SK-N-MC (cell line): ENCODE measurements around the gene FAM24B.
"Not testable (repeated sequence)": the region's sequence is repeated elsewhere in the genome, so short reads cannot be mapped to it uniquely, and the experiment has no call there.

Experiments
- DNase-seq: peaks from one replicate; pipeline ENCODE4 v3.0.0-alpha.2; 2011; ENCODE audit warnings: low read depth, low spot score
- H3K27ac ChIP-seq: fragments of 200-600 bp; sonication (generic); 2 replicates; pipeline ENCODE4 v1.5.1; 2016; ENCODE audit warnings: mixed run types
- H3K36me3 ChIP-seq: fragments of 200-600 bp; sonication (generic); 2 replicates; pipeline ENCODE4 v1.6.1; 2017; ENCODE audit warnings: antibody characterized with exemption, low read length, mixed read lengths; ENCODE audit not compliant: insufficient read depth
- H3K4me3 ChIP-seq: fragments of 200-600 bp; sonication (generic); 2 replicates; pipeline ENCODE4 v1.5.1; 2016
- H3K9ac ChIP-seq: fragments of 200-600 bp; sonication (generic); 2 replicates; pipeline ENCODE4 v1.8.0; 2017; ENCODE audit warnings: mixed run types, mixed read lengths; ENCODE audit not compliant: insufficient read length
- H3K9me3 ChIP-seq: fragments of 200-600 bp; sonication (generic); 2 replicates; pipeline ENCODE4 v1.6.1; 2017; ENCODE audit warnings: low read depth, mild to moderate bottlenecking, antibody characterized with exemption, low read length, moderate library complexity, mixed read lengths
- EZH2 ChIP-seq: fragments of 200-600 bp; sonication (generic); IDR thresholded peaks from one replicate; pipeline ENCODE4 v1.6.1; 2017; ENCODE audit warnings: antibody characterized with exemption
- FOXP2 ChIP-seq: optimal IDR thresholded peaks from 2 replicates; pipeline ENCODE3; 2011; ENCODE audit warnings: mild to moderate bottlenecking, moderate library complexity; ENCODE audit not compliant: insufficient read depth; ENCODE audit errors: extremely low read length, control extremely low read depth
- POLR2AphosphoS5 ChIP-seq: IDR thresholded peaks from 2 replicates; pipeline ENCODE4 v1.6.1; 2012; ENCODE audit warnings: mild to moderate bottlenecking, low read depth, low read length, borderline replicate concordance

The FAM24B gene

GRCh38 chr10:122878799-122879338, 512 bp downstream of the FAM24B start:
- Histone ChIP-seq H3K9me3 (no peaks in the 10 kb centered on the region), H3K9ac (peak overlapping the region; percentile 74), H3K4me3 (peak overlapping the region; percentile 83), H3K27ac (no peak overlapping the region), H3K36me3 (peaks cover 11% of the 10 kb centered on the region; the same call in 1 of the 2 replicates)
- no peak for DNase-seq
- TF ChIP-seq FOXP2 (no peak), POLR2AphosphoS5 (no peak), EZH2 (no peak)

GRCh38 chr10:122877264-122877663, 2.1 kb downstream of the FAM24B start:
- TF ChIP-seq FOXP2 (no peak), POLR2AphosphoS5 (no peak), EZH2 (no peak)
- Histone ChIP-seq H3K9ac (no peak overlapping the region), H3K36me3 (peaks cover 11% of the 10 kb centered on the region; the same call in 1 of the 2 replicates), H3K27ac (no peak overlapping the region), H3K4me3 (no peak overlapping the region), H3K9me3 (no peaks in the 10 kb centered on the region)
- no peak for DNase-seq

DNA sequence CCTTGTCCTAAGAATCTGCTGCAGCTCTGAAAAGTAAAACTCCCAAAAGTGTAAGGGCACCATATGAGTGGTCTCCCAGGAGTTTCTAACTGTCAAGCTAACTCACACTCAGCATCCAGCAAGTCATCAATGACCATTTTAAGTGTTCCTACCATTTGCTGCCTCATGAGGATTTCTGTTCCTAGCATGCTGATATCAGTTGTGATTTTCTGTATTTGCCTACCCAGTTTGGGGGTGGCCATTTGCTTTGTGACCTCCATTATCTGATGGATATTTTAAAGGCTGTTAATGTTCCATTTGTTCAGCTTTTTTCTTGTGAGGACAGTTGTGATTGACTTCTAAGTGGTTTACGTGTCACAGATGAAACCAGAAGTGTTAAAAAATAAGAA, 2.9 kb downstream of the FAM24B start:
- Histone ChIP-seq H3K9ac (no peak overlapping the region), H3K36me3 (peaks cover 11% of the 10 kb centered on the region; the same call in 1 of the 2 replicates), H3K27ac (no peak overlapping the region), H3K4me3 (no peak overlapping the region), H3K9me3 (no peaks in the 10 kb centered on the region)
- DNase-seq = no peak
- no peak for TF ChIP-seq EZH2
- no peak for TF ChIP-seq POLR2AphosphoS5
- no peak for TF ChIP-seq FOXP2

- Histone ChIP-seq H3K4me3 (no peak overlapping the region), H3K27ac (no peak overlapping the region), H3K36me3 (peaks cover 11% of the 10 kb centered on the region; the same call in 1 of the 2 replicates), H3K9ac (no peak overlapping the region), H3K9me3 (no peaks in the 10 kb centered on the region)
- no peak for DNase-seq
- TF ChIP-seq FOXP2 (no peak), POLR2AphosphoS5 (no peak), EZH2 (no peak)
Observed at GRCh38 chr10:122875843-122876466, 3.4 kb downstream of the FAM24B start.

- not testable (repeated sequence) for H3K4me3 ChIP-seq, H3K36me3 ChIP-seq, DNase-seq, H3K27ac ChIP-seq, H3K9ac ChIP-seq, H3K9me3 ChIP-seq
Observed at GRCh38 chr10:122871947-122872346, 7.4 kb downstream of the FAM24B start.

DNA sequence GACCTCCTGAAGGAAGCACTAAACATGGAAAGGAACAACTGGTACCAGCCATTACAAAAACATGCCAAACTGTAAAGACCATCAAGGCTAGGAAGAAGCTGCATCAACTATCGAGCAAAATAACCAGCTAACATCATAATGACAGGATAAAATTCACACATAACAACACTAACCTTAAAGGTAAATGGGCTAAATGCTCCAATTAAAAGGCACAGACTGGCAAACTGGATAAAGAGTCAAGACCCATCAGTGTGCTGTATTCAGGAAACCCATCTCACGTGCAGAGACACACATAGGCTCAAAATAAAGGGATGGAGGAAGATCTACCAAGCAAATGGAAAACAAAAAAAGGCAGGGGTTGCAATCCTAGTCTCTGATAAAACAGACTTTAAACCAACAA, 10.6 kb downstream of the FAM24B start:
- not testable (repeated sequence) for H3K36me3 ChIP-seq, DNase-seq, H3K9me3 ChIP-seq, H3K27ac ChIP-seq, H3K9ac ChIP-seq, H3K4me3 ChIP-seq

DNA sequence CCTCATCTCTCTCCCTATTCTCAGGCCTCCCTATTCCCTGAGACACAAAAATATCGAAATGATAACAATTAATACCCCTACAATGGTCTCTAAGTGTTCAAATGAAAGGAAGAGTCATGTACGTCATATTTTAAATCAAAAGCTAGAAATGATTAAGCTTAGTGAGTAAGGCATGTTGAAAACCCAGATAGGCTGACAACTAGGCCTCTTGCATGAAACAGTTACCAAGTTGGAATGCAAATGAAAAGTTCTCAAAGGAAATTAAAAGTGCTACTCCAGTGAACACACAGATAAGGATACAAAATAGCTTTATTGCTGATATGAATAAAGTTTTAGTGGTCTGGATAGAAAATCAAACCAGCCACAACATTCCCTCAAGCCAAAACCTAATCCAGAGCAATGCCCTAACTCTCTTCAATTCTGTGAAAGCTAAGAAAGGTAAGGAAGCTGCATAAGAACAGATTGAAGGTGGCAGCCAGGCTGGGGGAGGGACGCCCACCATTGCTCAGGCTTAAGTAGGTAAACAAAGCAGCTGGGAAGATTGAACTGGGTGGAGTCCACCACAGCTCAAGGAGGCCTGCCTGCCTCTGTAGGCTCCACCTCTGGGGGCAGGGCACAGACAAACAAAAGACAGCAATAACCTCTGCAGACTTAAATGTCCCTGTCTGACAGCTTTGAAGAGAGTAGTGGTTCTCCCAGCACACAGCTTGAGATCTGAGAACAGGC, 12.5 kb downstream of the FAM24B start:
- H3K27ac ChIP-seq, H3K4me3 ChIP-seq, DNase-seq, H3K9me3 ChIP-seq, H3K9ac ChIP-seq, H3K36me3 ChIP-seq: not testable (repeated sequence)

- no peaks in the 10 kb centered on the region for H3K9me3 ChIP-seq
- no peaks in the 10 kb centered on the region for H3K36me3 ChIP-seq
- no peak for TF ChIP-seq EZH2
- TF ChIP-seq FOXP2 = no peak
- no peak for TF ChIP-seq POLR2AphosphoS5
- no peak overlapping the region for H3K4me3 ChIP-seq
- no peak overlapping the region for H3K27ac ChIP-seq
- DNase-seq = no peak
- no peak overlapping the region for H3K9ac ChIP-seq
Observed at GRCh38 chr10:122864901-122865300, 14.5 kb downstream of the FAM24B start.

GRCh38 chr10:122864194-122864592, 15.2 kb downstream of the FAM24B start:
- no peaks in the 10 kb centered on the region for H3K36me3 ChIP-seq
- no peaks in the 10 kb centered on the region for H3K9me3 ChIP-seq
- no peak for TF ChIP-seq EZH2
- TF ChIP-seq POLR2AphosphoS5 = no peak
- no peak for TF ChIP-seq FOXP2
- no peak overlapping the region for H3K9ac ChIP-seq
- no peak for DNase-seq
- H3K27ac ChIP-seq = no peak overlapping the region
- no peak overlapping the region for H3K4me3 ChIP-seq
